HL-60 (cell line): ENCODE data around the gene SPRY2.

ENCODE experiments used
- DNase-seq, 2 experiments: peaks; one replicate each; pipeline ENCODE4 v3.0.0-alpha.2; 2010 to 2020; ENCODE audit warnings: low read depth in 1 of 2, low spot score in 1 of 2
- H3K27ac ChIP-seq: fragments of 250-450 bp; sonication (Bioruptor Pico); replicated peaks from 2 replicates; pipeline ENCODE4 v1.5.1; 2020; ENCODE audit warnings: mild to moderate bottlenecking, moderate library complexity
- H3K27me3 ChIP-seq: fragments of 250-450 bp; sonication (Bioruptor Pico); 2 replicates; pipeline ENCODE4 v1.5.1; 2021; ENCODE audit warnings: mild to moderate bottlenecking, moderate library complexity; ENCODE audit not compliant: insufficient read depth, poor library complexity, severe bottlenecking
- H3K4me3 ChIP-seq: replicated peaks from 2 replicates; pipeline ENCODE4 v1.5.1; 2011; ENCODE audit warnings: mild to moderate bottlenecking, control low read depth, low read length; ENCODE audit not compliant: insufficient read depth
- GABPA ChIP-seq: IDR thresholded peaks from 2 replicates; pipeline ENCODE4 v1.6.1; 2012; ENCODE audit warnings: low read depth
- POLR2AphosphoS5 ChIP-seq: IDR thresholded peaks from 2 replicates; pipeline ENCODE4 v1.6.1; 2012; ENCODE audit warnings: low read depth
- SPI1 ChIP-seq: IDR thresholded peaks from 2 replicates; pipeline ENCODE4 v1.6.1; 2012; ENCODE audit warnings: low read depth, mild to moderate bottlenecking, borderline replicate concordance
- TF ChIP-seq, protein P1 (sequence below): IDR thresholded peaks from 2 replicates; pipeline ENCODE4 v1.6.1; 2012; ENCODE audit warnings: low read depth; ENCODE audit not compliant: insufficient replicate concordance
- TF ChIP-seq, protein P2 (sequence below): IDR thresholded peaks from one replicate; pipeline ENCODE4 v1.5.1; 2011; ENCODE audit warnings: low read length, control low read depth, inconsistent platforms; ENCODE audit not compliant: insufficient read depth

SPRY2 gene

DNA sequence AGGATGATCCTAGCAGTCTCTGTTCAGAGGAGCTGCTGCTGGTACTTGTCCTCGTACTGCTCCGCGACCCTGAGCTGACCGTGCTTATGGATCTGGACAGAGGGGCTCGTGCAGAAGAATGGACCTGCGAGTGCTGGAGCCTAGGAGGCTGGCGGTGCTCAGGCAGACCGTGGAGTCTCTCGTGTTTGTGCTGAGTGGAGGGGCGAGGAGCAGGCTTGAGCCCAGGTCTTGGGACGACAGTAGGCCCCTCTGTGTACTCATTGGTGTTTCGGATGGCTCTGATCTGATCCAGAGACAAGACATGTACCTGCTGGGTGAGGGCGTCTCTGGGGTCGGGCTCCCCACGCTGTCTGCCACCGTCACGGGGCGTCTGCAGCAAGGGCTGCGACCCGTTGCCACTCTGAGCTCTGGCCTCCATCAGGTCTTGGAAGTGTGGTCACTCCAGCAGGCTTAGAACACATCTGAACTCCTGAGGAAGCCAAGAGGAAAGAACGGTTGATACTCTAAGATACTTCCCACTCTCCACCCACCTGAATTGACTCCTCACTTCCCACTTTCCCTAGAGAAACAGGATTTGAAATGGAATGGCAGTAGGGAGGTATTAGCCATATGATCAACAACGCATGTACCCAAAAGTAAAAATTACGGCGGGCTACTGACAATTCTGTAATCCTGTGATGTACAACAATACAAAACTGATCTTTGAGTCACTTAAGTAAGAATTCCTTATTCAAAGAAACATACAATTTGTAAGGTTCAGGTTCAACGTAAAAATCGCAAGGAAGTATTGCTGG, 3.4 kb downstream of the SPRY2 start:
- no peak for TF ChIP-seq GABPA
- TF ChIP-seq SPI1 = no peak; the same call in 1 of the 2 replicates
- TF ChIP-seq, protein P1, sequence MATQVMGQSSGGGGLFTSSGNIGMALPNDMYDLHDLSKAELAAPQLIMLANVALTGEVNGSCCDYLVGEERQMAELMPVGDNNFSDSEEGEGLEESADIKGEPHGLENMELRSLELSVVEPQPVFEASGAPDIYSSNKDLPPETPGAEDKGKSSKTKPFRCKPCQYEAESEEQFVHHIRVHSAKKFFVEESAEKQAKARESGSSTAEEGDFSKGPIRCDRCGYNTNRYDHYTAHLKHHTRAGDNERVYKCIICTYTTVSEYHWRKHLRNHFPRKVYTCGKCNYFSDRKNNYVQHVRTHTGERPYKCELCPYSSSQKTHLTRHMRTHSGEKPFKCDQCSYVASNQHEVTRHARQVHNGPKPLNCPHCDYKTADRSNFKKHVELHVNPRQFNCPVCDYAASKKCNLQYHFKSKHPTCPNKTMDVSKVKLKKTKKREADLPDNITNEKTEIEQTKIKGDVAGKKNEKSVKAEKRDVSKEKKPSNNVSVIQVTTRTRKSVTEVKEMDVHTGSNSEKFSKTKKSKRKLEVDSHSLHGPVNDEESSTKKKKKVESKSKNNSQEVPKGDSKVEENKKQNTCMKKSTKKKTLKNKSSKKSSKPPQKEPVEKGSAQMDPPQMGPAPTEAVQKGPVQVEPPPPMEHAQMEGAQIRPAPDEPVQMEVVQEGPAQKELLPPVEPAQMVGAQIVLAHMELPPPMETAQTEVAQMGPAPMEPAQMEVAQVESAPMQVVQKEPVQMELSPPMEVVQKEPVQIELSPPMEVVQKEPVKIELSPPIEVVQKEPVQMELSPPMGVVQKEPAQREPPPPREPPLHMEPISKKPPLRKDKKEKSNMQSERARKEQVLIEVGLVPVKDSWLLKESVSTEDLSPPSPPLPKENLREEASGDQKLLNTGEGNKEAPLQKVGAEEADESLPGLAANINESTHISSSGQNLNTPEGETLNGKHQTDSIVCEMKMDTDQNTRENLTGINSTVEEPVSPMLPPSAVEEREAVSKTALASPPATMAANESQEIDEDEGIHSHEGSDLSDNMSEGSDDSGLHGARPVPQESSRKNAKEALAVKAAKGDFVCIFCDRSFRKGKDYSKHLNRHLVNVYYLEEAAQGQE = no peak
- H3K27me3 ChIP-seq = no peaks in the 10 kb centered on the region
- H3K27ac ChIP-seq = no peak overlapping the region
- H3K4me3 ChIP-seq = peak overlapping the region; percentile 88
- DNase-seq = no peak

DNA sequence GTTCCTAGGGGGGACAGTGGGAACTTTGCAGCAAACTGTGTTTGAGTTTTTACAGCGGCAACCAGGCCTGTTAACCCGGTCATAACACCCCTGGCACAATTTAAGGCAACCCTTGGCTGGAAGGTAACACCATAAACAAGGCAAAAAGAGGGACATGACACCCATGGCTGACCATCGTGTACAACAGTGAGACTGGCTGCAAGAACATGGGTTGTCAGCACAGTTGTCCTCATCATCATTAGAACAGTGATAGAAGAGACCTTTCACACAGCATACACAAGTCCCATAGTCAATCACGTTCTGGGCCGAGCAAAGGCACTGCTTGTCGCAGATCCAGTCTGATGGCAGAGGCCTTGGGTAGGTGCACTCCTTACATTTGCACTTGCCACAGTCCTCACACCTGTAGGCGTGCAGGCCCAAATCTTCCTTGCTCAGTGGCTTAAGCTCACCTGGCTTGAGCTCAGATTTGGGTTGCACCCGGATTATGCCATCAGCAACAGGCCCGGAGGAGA, 4.1 kb downstream of the SPRY2 start:
- DNase-seq = no peak
- TF ChIP-seq SPI1 (no peak), GABPA (no peak), POLR2AphosphoS5 (no peak)
- TF ChIP-seq, protein P1 = no peak
- TF ChIP-seq, protein P2, sequence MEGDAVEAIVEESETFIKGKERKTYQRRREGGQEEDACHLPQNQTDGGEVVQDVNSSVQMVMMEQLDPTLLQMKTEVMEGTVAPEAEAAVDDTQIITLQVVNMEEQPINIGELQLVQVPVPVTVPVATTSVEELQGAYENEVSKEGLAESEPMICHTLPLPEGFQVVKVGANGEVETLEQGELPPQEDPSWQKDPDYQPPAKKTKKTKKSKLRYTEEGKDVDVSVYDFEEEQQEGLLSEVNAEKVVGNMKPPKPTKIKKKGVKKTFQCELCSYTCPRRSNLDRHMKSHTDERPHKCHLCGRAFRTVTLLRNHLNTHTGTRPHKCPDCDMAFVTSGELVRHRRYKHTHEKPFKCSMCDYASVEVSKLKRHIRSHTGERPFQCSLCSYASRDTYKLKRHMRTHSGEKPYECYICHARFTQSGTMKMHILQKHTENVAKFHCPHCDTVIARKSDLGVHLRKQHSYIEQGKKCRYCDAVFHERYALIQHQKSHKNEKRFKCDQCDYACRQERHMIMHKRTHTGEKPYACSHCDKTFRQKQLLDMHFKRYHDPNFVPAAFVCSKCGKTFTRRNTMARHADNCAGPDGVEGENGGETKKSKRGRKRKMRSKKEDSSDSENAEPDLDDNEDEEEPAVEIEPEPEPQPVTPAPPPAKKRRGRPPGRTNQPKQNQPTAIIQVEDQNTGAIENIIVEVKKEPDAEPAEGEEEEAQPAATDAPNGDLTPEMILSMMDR = no peak
- no peaks in the 10 kb centered on the region for H3K27me3 ChIP-seq
- H3K27ac ChIP-seq = no peak overlapping the region
- no peak overlapping the region for H3K4me3 ChIP-seq

DNA sequence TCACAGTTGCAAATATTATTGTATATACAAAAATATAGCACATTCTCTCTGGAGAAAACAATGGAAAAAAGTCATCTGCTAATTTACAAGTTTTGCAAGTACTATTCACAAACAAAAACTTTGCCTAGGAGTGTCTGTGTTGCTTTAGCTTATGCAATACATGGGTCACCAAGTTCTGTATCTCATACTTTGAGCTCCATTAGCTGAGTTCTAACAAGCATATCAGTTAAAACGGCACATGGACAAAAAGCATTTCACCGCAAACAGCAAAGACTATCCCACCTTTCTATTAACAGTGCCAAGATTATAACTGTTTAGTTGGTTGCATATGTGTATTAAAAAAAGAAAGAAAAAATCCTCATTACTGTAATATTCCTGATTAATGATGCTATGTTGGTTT, 4.6 kb downstream of the SPRY2 start:
- Histone ChIP-seq H3K27me3 (no peaks in the 10 kb centered on the region), H3K4me3 (no peak overlapping the region), H3K27ac (no peak overlapping the region)
- DNase-seq = no peak
- TF ChIP-seq, protein P1 = no peak
- TF ChIP-seq POLR2AphosphoS5 (no peak), GABPA (no peak), SPI1 (no peak)
- TF ChIP-seq, protein P2 = no peak
